GM12878 (cell line): Measurements from ENCODE around the gene ZDHHC18. TPM values are rescaled to one million over a fixed set of nuclear protein-coding genes. Genes with fewer than 3 reads are reported as not detected.

Experiments
- ATAC-seq: fragments of 200-7000 bp; cut with Tn5 transposase; 3 replicates; pipeline ENCODE4 v1.9.1; 2020; ENCODE audit warnings: mild to moderate bottlenecking, moderate library complexity
- BruUV-seq: library from RNA; stranded (reverse); fragments of 400-500 nt; replicated peaks from 2 replicates; lab custom pipeline; 2021; lab: Mats Ljungman, UMichigan
- CTCF ChIA-PET: fragments of 300-600 bp; sonication (Branson Sonifier 250); formaldehyde crosslinking; extraction: SDS; loops from one replicate; lab custom pipeline; 2021; ENCODE audit warnings: inconsistent platforms; lab: Yijun Ruan, JAX
- POLR2A ChIA-PET: fragments of 350-600 bp; formaldehyde crosslinking; extraction: SDS; loops from one replicate; lab custom pipeline; 2021; ENCODE audit warnings: inconsistent platforms; lab: Charles Lee
- RAD21 ChIA-PET: fragments of 300-600 bp; sonication (Branson Sonifier 250); formaldehyde crosslinking; loops from one replicate; lab custom pipeline; 2023; ENCODE audit warnings: antibody characterized with exemption; ENCODE audit not compliant: unreplicated experiment; lab: Charles Lee
- SMC1A ChIA-PET: fragments of 300-600 bp; sonication (Branson Sonifier 250); formaldehyde crosslinking; loops from one replicate; lab custom pipeline; 2023; ENCODE audit not compliant: unreplicated experiment, uncharacterized antibody; lab: Charles Lee
- DNase-seq: peaks from one replicate; pipeline ENCODE4 v3.0.0-alpha.2; 2011; ENCODE audit warnings: low read depth, low spot score
- FAIRE-seq: peaks from 3 replicates; lab custom pipeline; 2011; peaks lifted over from hg19 to GRCh38; lab: Jason Lieb, UNC
- H2AFZ ChIP-seq: 2 replicates; pipeline ENCODE4 v1.6.0; 2011; ENCODE audit warnings: low read depth, low read length, control low read depth; ENCODE audit not compliant: control insufficient read depth
- H3K27ac ChIP-seq: 2 replicates; pipeline ENCODE4 v1.5.1; 2011; ENCODE audit warnings: control low read depth; ENCODE audit not compliant: control insufficient read depth, insufficient read depth
- H3K27me3 ChIP-seq, 2 experiments: replicated peaks in 1 of 2; 2 replicates each; pipeline versions ENCODE4 v1.6.0 to v1.6.1; 2011; ENCODE audit warnings: low read length in 1 of 2; ENCODE audit not compliant: control insufficient read depth in 2 of 2, insufficient read depth in 2 of 2
- H3K36me3 ChIP-seq, 2 experiments: 2 replicates each; pipeline ENCODE4 v1.5.1; 2011; ENCODE audit warnings: low read length in 1 of 2; ENCODE audit not compliant: control insufficient read depth in 2 of 2, insufficient read depth in 2 of 2
- H3K4me1 ChIP-seq: 2 replicates; pipeline ENCODE4 v1.6.1; 2011; ENCODE audit warnings: mild to moderate bottlenecking, low read length, moderate library complexity, mixed read lengths; ENCODE audit not compliant: control insufficient read depth, insufficient read depth
- H3K4me2 ChIP-seq: 2 replicates; pipeline ENCODE4 v1.6.0; 2011; ENCODE audit warnings: control low read depth; ENCODE audit not compliant: control insufficient read depth, insufficient read depth
- H3K4me3 ChIP-seq: fragments of 200-600 bp; sonication (generic); 2 replicates; pipeline ENCODE4 v1.5.1; 2016
- H3K79me2 ChIP-seq: 2 replicates; pipeline ENCODE4 v1.6.0; 2011; ENCODE audit warnings: low read length; ENCODE audit not compliant: control insufficient read depth, insufficient read depth
- H3K9ac ChIP-seq: 2 replicates; pipeline ENCODE4 v1.8.0; 2011; ENCODE audit warnings: low read length, control low read depth, mixed read lengths; ENCODE audit not compliant: control insufficient read depth, insufficient read depth
- H3K9me3 ChIP-seq: replicated peaks from 3 replicates; pipeline ENCODE4 v1.5.1; 2011; ENCODE audit warnings: mild to moderate bottlenecking, low read length; ENCODE audit not compliant: control insufficient read depth, insufficient read depth
- H4K20me1 ChIP-seq: 2 replicates; pipeline ENCODE4 v1.6.0; 2011; ENCODE audit not compliant: control insufficient read depth, insufficient read depth
- POLR2A ChIP-seq: IDR thresholded peaks from 2 replicates; pipeline ENCODE4 v1.6.1; 2011; ENCODE audit warnings: low read depth, mild to moderate bottlenecking, low read length
- YBX1 ChIP-seq: fragments of 450-650 bp; IDR thresholded peaks from 2 replicates; pipeline ENCODE4 v1.6.1; 2016; ENCODE audit warnings: antibody characterized with exemption
- WGBS: methylation state at CpG from one replicate; pipeline ENCODE4 v1.1.6; 2016; ENCODE audit warnings: low lambda C conversion rate; ENCODE audit not compliant: insufficient replicate concordance, insufficient coverage; ENCODE audit errors: missing lambda C conversion rate; 5-methylcytosine and 5-hydroxymethylcytosine counted together
- in situ Hi-C: fragments of 300-500 bp; cut with MboI; formaldehyde crosslinking; loops from 9 replicates; pipeline ENCODE4 v1.14.3; 2018; ENCODE audit warnings: mixed read lengths
- intact Hi-C: fragments of 100-400 bp; cut with micrococcal nuclease; formaldehyde crosslinking; loops from one replicate; pipeline ENCODE4 v1.14.2; 2022; ENCODE audit not compliant: unreplicated experiment
- polyA plus RNA-seq, 11 experiments: library from polyadenylated mRNA; depleted of rRNA in 4 of 11; unstranded in 6 of 11; stranded (reverse) in 5 of 11; fragments of >200 nt; fragmentation: Nextera tagmentation in 4 of 11; fragmentation: Illumina TruSeq in 1 of 11; extraction: Ambion mirVana in 4 of 11; extraction: Trizol in 1 of 11; gene quantifications; 1 replicate in 1 of 11; 2 replicates in 10 of 11; pipeline versions ENCODE4 v1.2.1 to v1.2.3, GENCODE V29; 2011 to 2016; ENCODE audit warnings: inconsistent platforms in 2 of 11, missing spikeins in 2 of 11, low read depth in 1 of 11
- total RNA-seq, 4 experiments: library from RNA; depleted of rRNA in 3 of 4; stranded (reverse); fragments of >200 nt in 3 of 4; fragmentation: Illumina TruSeq in 1 of 4; extraction: Trizol in 1 of 4; gene quantifications; 2 replicates each; pipeline versions ENCODE4 v1.2.1 to v1.2.3, GENCODE V29; 2013 to 2021
- TF ChIP-seq, protein P1 (sequence below): fragments of 450-650 bp; IDR thresholded peaks from 2 replicates; pipeline ENCODE4 v1.6.1; 2016; ENCODE audit warnings: mild to moderate bottlenecking, moderate library complexity, borderline replicate concordance
- TF ChIP-seq, protein P2 (sequence below): fragments of 450-650 bp; IDR thresholded peaks from 2 replicates; pipeline ENCODE4 v1.6.1; 2016; ENCODE audit warnings: mild to moderate bottlenecking
- TF ChIP-seq, protein P3 (sequence below): IDR thresholded peaks from 2 replicates; pipeline ENCODE4 v1.6.1; 2012; ENCODE audit warnings: low read depth, low read length, improper control_type of control experiment

ZDHHC18 gene
- total and polyA plus RNA-seq, 10 of the 15 experiments (the other 5 are each of a cell fraction or from before 2014, with no cell fraction given) = 0.40 to 81.2 (median 21.3) TPM

DNA sequence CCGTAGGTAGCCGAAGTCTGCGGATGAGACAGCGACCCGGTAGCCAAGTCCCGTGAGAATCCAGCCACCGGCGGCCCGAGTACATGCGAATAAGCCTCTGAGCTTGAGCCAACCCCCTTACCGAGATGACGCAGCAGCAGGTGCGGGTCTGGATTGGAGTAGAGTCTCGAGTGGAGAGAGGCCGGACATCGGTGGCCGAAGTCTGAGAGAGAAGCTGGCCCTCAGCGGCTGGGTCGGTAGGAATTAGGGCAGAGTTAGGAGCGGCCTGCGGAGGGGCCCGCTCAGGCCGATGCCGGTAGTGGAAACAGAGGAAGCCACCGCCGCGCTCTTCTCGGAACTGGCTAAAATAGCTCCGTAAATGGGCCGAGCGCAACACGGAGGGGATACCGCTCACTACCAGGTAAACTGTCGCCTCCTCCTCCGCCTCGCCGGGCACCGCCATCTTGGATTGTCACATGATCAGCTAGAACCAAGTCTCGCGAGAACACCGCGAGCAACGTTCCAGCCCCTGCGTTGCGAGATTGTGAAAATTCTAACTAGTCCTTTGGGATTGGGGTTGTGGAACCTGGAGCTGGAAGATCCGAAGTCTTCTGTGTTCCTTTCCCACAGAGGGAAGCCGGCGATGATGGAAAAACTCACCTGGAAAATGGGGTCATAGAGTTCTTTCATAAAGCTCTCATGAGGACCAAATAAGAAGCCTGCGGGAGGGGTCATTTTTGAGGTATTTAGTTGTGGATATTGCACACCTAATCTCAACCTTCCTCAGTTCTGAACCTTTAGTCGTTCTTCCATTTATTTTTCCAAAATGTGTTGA is 73.7 kb downstream of the ZDHHC18 start, which contains the start of gene GPATCH3 (continued):
- TF ChIP-seq, protein P1, sequence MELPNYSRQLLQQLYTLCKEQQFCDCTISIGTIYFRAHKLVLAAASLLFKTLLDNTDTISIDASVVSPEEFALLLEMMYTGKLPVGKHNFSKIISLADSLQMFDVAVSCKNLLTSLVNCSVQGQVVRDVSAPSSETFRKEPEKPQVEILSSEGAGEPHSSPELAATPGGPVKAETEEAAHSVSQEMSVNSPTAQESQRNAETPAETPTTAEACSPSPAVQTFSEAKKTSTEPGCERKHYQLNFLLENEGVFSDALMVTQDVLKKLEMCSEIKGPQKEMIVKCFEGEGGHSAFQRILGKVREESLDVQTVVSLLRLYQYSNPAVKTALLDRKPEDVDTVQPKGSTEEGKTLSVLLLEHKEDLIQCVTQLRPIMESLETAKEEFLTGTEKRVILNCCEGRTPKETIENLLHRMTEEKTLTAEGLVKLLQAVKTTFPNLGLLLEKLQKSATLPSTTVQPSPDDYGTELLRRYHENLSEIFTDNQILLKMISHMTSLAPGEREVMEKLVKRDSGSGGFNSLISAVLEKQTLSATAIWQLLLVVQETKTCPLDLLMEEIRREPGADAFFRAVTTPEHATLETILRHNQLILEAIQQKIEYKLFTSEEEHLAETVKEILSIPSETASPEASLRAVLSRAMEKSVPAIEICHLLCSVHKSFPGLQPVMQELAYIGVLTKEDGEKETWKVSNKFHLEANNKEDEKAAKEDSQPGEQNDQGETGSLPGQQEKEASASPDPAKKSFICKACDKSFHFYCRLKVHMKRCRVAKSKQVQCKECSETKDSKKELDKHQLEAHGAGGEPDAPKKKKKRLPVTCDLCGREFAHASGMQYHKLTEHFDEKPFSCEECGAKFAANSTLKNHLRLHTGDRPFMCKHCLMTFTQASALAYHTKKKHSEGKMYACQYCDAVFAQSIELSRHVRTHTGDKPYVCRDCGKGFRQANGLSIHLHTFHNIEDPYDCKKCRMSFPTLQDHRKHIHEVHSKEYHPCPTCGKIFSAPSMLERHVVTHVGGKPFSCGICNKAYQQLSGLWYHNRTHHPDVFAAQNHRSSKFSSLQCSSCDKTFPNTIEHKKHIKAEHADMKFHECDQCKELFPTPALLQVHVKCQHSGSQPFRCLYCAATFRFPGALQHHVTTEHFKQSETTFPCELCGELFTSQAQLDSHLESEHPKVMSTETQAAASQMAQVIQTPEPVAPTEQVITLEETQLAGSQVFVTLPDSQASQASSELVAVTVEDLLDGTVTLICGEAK = peak; percentile 73
- TF ChIP-seq POLR2A = peak; percentile 98

DNA sequence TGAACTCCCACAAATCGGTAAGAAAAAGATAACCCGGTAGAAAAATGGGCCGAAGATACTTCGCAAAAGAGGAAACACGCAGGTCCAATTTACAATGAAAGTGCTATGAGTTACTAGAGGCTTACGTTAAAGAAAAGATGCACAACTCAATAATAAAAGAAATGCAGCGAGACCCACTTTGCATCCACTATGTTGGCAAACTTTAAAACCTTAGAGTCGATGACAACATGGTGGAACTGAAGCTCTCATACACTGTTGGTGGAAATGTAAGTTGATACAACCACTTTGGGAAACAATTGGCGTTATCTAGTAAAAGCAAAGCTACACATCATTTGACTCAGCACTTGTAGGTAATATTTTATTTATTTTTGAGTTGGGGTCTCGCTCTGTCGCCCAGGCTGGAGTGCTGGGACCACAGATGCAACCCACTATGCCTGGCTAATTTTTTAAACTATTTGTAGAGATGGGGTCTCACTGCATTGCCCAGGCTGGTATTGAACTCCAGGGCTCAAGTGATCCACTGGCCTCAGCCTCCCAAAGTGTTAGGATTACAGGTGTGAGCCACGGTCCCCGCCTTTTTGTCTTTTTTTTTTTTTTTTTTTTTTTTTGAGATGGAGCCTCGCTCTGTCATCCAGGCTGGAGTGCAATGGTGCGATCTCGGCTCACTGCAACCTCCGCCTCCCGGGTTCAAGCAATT is 74.5 kb downstream of the ZDHHC18 start:
- TF ChIP-seq YBX1 = no peak
- TF ChIP-seq, protein P2, sequence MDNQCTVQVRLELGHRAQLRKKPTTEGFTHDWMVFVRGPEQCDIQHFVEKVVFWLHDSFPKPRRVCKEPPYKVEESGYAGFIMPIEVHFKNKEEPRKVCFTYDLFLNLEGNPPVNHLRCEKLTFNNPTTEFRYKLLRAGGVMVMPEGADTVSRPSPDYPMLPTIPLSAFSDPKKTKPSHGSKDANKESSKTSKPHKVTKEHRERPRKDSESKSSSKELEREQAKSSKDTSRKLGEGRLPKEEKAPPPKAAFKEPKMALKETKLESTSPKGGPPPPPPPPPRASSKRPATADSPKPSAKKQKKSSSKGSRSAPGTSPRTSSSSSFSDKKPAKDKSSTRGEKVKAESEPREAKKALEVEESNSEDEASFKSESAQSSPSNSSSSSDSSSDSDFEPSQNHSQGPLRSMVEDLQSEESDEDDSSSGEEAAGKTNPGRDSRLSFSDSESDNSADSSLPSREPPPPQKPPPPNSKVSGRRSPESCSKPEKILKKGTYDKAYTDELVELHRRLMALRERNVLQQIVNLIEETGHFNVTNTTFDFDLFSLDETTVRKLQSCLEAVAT = peak; percentile 88
- TF ChIP-seq, protein P3, sequence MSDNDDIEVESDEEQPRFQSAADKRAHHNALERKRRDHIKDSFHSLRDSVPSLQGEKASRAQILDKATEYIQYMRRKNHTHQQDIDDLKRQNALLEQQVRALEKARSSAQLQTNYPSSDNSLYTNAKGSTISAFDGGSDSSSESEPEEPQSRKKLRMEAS = no peak
- Histone ChIP-seq H3K27ac (peak overlapping the region; percentile 77), H3K4me2 (peak overlapping the region; percentile 19), H3K4me1 (peaks cover 6% of the 10 kb centered on the region; the same call in 1 of the 2 replicates), H2AFZ (peak overlapping the region; percentile 98), H3K27me3 (no peaks in the 10 kb centered on the region), H3K79me2 (peaks cover 18% of the 10 kb centered on the region), H3K4me3 (peak overlapping the region; percentile 85), H3K9me3 (no peaks in the 10 kb centered on the region), H4K20me1 (no peaks in the 10 kb centered on the region), H3K36me3 (no peaks in the 10 kb centered on the region; a peak in 1 of 4 replicates), H3K9ac (peak overlapping the region; percentile 88)
- ChIA-PET POLR2A (interaction anchor here (0.6 to 3.6 kb wide), 8 partner anchors 12 to 1142 kb away, joined by 3 to 33 read pairs (median 4); partner anchors contain the start of genes GPN2, NUDC and SLC9A1), CTCF (interaction anchor here (0.6 to 1.7 kb wide), 7 partner anchors 11 to 299 kb away, joined by 3 to 6 read pairs (median 3); partner anchors contain the start of gene GPN2), RAD21 (interaction anchor here (0.6 to 1.1 kb wide), 5 partner anchors 11 to 382 kb away, joined by 3 to 4 read pairs (median 3); partner anchors contain the start of genes GPN2, NR0B2, NUDC and SLC9A1), SMC1A (interaction anchor here (0.8 to 2.8 kb wide), 8 partner anchors 11 to 408 kb away, joined by 3 to 18 read pairs (median 3); partner anchors contain the start of genes GPN2 and NUDC)
- ATAC-seq = no peak
- WGBS = 68% methylated on average over 13 of the region's 18 CpGs
- intact Hi-C loops = no loop called here
- in situ Hi-C loops = no loop called here
- TSS peak; percentile 99 for BruUV-seq
- DNase-seq = no peak
- no peak for FAIRE-seq
